Muscle layer of duodenum (tissue), 2 donors: ENCODE data around the gene MBD3L2.
"Not testable (repeated sequence)": the region's sequence is repeated elsewhere in the genome, so short reads cannot be mapped to it uniquely, and the experiment has no call there.

Source experiments
- H3K27ac ChIP-seq: one replicate; pipeline ENCODE4 v1.7.0; 2013; ENCODE audit warnings: mild to moderate bottlenecking, low read length
- H3K27me3 ChIP-seq: one replicate; pipeline ENCODE4 v1.7.0; 2013; ENCODE audit warnings: low read depth, mild to moderate bottlenecking, control low read depth, low read length
- H3K36me3 ChIP-seq, 2 donors: one replicate each; pipeline ENCODE4 v1.7.0; 2013; ENCODE audit warnings: low read length in 2 of 2, control low read depth in 1 of 2, mild to moderate bottlenecking in 1 of 2; ENCODE audit not compliant: insufficient read depth in 2 of 2, control insufficient read depth in 1 of 2
- H3K4me1 ChIP-seq, 2 donors: one replicate each; pipeline ENCODE4 v1.7.0; 2013; ENCODE audit warnings: low read length in 2 of 2, mild to moderate bottlenecking in 2 of 2, control low read depth in 1 of 2, moderate library complexity in 1 of 2; ENCODE audit not compliant: insufficient read depth in 2 of 2, control insufficient read depth in 1 of 2
- H3K4me3 ChIP-seq, 2 donors: one replicate each; pipeline ENCODE4 v1.7.0; 2013; ENCODE audit warnings: low read length in 2 of 2, low read depth in 1 of 2, mild to moderate bottlenecking in 1 of 2
- H3K9me3 ChIP-seq, 2 donors: one replicate each; pipeline ENCODE4 v1.7.0; 2013; ENCODE audit warnings: low read length in 2 of 2, control low read depth in 1 of 2, mild to moderate bottlenecking in 1 of 2; ENCODE audit not compliant: control insufficient read depth in 1 of 2
- donor health status: healthy.

Gene MBD3L2

DNA sequence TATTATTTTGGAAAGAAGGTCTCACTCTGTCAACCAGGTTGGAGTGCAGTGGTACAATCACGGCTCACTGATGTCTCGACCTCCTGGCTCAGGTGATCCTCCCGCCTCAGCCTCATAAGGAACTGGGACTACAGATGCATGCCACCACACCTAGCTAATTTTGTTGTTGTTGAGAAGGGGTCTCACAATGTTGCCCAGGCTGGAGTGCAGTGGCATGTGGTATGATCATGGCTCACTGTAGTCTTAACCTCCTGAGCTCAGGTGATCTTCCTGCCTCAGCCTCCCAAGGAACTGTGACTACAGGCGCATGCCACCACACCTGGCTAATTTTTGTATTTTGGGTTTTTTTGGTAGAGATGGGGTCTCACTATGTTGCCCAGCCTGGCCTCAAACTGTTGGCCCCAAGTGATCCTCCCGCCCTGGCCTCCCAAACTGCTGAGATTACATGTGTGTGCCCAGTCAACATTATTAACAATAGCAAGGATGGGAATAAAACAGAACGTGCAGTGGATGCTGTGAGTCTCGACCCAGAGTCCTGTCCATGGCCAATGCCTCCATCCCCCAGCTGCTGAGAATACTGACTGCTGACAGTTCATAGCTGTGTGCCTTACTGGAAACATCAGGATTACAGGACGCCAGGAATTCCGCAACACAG lies 14.8 kb downstream of the MBD3L2 start:
- Histone ChIP-seq H3K36me3 (no peaks in the 10 kb centered on the region), H3K4me1 (no peaks in the 10 kb centered on the region), H3K27ac (no peak overlapping the region), H3K9me3 (no peaks in the 10 kb centered on the region), H3K27me3 (no peaks in the 10 kb centered on the region), H3K4me3 (no peak overlapping the region)

DNA sequence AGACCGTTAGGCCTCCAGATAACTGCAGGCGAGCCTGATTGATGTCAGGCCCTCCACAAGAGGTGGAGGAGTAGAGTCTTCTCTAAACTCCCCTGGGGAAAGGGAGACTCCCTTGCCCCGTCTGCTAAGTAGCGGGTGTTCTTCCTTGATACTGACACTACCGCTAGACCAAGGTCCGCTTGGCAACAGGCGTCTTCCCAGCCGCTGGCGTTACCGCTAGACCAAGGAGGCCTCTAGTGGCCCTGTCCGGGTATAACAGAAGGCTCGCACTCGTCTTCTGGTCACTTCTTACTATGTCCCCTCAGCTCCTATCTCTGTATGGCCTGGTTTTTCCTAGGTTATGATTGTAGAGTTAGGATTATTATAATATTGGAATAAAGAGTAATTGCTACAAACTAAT lies 18.0 kb downstream of the MBD3L2 start:
- H3K4me1 ChIP-seq, result peaks cover 6 to 10% of the 10 kb centered on the region in 2 donors
- H3K4me3 ChIP-seq, H3K36me3 ChIP-seq, H3K27me3 ChIP-seq, H3K27ac ChIP-seq, H3K9me3 ChIP-seq: not testable (repeated sequence)

DNA sequence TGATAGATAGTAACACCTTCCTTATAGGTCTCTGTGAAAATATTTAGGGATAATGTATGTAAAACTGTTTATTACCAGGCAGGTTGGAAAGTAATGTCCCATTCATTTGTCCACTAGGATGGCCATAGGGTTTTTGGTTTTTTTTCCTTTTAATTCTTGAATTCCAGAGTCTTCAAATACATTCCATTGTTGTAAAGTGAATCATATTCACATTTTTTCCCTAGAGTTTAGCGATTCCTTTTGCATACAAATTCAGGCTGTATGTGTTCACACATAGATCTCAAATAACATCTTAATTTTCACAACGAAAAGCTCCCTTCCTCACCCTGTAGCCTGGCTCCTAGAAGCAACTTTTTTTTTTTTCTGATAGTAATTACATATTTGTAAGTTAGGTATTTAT lies 18.6 kb downstream of the MBD3L2 start:
- Histone ChIP-seq H3K27ac (no peak overlapping the region), H3K36me3 (peaks cover 5 to 8% of the 10 kb centered on the region in 2 donors), H3K4me3 (no peak overlapping the region)

DNA sequence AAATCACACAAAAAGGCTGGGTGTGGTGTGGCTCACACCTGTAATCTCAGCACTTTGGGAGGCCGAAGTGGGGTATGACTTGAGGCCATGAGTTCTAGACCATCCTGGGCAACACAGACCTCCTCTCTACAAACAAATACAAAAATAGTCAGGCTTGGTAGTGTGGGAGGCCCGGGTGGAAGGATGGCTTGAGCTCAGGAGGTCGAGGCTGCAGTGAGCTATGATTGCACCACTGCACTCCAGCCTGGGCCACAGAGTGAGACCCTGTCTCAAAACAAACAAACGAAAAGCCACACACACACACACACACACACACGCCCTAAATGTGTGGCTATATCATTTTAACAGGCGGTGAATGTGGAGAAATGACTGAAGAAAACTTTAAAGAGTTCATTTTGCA lies 19.5 kb downstream of the MBD3L2 start:
- H3K36me3 ChIP-seq, result peaks cover 14% of the 10 kb centered on the region in 2 donors
- H3K4me1 ChIP-seq, result peaks cover 6 to 10% of the 10 kb centered on the region in 2 donors
- peaks cover 0 to 2% of the 10 kb centered on the region in 2 donors for H3K9me3 ChIP-seq
- H3K27me3 ChIP-seq, result no peaks in the 10 kb centered on the region
- no peak overlapping the region for H3K27ac ChIP-seq
- H3K4me3 ChIP-seq, result peak overlapping the region; percentile 26 to 97

More for the DNA sequence above, 18.6 kb downstream of the MBD3L2 start:
- H3K27me3 ChIP-seq, result no peaks in the 10 kb centered on the region
- peaks cover 0 to under 1% of the 10 kb centered on the region in 2 donors for H3K9me3 ChIP-seq
- H3K4me1 ChIP-seq, result peaks cover 6 to 10% of the 10 kb centered on the region in 2 donors

DNA sequence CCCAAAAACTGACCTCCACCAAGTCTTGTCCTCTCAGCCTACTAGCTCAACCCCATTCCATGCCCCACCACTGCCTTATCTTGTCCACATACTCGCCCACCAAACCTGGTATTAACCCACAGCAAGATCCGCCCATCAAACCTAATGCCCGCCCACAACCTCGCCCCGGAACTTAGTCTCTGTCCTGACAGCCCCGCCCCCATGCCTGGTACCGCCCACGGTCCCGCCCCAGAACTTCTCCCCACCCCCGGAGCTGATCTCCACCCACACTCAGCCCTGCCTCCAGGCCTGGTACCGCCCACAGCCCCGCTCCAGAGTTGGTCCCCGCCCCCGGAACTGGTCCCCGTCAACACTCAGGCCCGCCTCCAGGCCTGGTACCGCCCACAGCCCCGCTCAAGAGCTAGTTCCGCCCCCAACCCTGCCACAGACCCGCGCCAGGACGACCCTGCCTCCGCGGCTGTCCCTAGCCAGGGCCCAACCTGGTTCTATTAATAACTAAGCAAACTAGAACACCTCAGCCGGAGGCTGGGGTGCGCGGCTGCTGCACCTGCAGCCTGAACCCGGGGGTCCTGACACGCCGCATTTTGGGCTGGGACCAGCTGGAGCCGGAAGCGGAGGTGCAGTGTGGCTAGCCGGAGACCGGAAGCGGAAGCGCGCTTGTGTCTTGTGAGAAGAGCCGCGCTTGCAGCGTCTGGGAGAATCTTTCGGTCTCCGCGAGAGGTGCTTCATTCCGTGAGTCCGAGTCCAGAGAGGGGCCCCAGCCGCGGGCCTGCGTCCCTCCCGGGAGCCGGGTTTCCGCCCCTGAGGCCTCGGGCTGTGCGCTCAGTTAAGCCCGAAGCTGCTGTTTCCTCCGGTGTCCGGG lies 20.2 kb downstream of the MBD3L2 start, which contains the start of gene ZNF557:
ZNF557 (plus strand) TSS at position 662 of the 862 bp plus-strand sequence. CDS start 5,372 bp downstream, outside the sequence.
- no peaks in the 10 kb centered on the region for H3K27me3 ChIP-seq
- peaks cover 17 to 21% of the 10 kb centered on the region in 2 donors for H3K36me3 ChIP-seq
- H3K4me3 ChIP-seq, result peak within 1 kb of the TSS; percentile 96 to 97
- peaks cover 0 to 2% of the 10 kb centered on the region in 2 donors for H3K9me3 ChIP-seq
- peak within 1 kb of the TSS; percentile 75 for H3K27ac ChIP-seq
- H3K4me1 ChIP-seq, result peaks cover 6 to 10% of the 10 kb centered on the region in 2 donors

DNA sequence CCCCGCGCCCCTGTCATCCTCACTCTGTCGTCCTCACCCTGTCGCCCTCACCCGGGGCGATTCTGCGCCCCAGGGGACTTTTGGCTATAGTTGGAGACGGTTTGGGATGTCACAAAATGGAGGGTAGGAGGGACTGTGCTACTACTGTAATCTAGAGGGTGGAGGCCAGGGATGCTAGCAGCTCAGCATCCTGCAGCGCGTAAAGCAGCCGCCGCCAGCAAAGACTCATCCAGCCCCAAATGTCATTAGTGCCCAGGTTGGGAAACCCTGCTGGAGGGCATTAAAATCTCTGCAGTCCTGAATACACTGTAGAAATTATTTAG lies 20.7 kb downstream of the MBD3L2 start:
- peak overlapping the region; percentile 96 to 97 for H3K4me3 ChIP-seq
- no peaks in the 10 kb centered on the region for H3K27me3 ChIP-seq
- peak overlapping the region; percentile 75 for H3K27ac ChIP-seq
- peaks cover 0 to 2% of the 10 kb centered on the region in 2 donors for H3K9me3 ChIP-seq
- peaks cover 6 to 10% of the 10 kb centered on the region in 2 donors for H3K4me1 ChIP-seq
- H3K36me3 ChIP-seq, result peaks cover 19 to 27% of the 10 kb centered on the region in 2 donors

DNA sequence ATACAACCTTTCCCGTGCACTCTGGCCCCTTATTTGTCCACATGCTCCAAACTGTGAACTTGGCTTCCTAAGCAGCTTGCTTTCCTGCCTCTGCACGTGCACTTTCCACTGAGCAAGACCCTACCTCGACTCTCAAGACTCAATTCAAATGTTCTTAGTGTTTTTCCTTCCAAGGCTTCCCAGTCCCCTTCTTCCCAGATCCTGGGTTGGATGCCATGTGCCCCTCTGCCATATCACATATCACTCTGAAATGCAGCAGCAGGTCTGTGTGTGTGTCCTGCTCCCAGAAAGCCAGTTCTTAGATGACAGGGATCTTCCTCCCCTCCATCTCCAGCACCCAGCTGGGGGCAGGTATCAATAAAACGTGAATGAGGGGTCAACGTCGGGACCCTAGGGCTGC lies 23.4 kb downstream of the MBD3L2 start:
- Histone ChIP-seq H3K36me3 (peaks cover 44 to 54% of the 10 kb centered on the region in 2 donors), H3K27ac (no peak overlapping the region), H3K4me1 (peaks cover 6 to 10% of the 10 kb centered on the region in 2 donors)

DNA sequence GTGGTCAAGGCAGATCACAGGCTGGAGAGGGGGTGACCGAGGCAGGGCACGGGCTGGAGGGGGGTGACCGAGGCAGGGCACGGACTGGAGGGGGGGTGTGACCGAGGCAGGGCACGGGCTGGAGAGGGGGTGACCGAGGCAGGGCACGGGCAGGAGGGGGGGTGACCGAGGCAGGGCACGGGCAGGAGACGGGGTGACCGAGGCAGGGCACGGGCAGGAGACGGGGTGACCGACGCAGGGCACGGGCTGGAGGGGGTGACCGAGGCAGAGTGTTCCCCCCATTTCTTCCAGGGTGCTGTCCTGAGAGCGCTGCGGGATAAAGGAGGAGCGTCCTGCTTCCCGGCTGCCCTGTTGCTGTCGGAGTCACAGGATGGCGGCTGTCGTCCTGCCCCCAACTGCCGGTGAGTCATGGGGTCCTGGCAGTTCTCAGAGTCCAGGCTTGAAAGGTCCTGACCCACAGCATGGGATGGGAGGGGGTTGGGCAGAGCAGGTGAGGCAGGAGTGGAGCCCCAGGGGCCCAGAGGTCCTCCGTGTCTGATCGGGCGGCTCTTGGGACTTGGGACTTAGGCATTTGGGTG lies 25.7 kb downstream of the MBD3L2 start:
- H3K9me3 ChIP-seq, result peaks cover 16 to 43% of the 10 kb centered on the region in 2 donors
- no peak overlapping the region for H3K27ac ChIP-seq
- peaks cover 6 to 10% of the 10 kb centered on the region in 2 donors for H3K4me1 ChIP-seq
- peaks cover 63 to 76% of the 10 kb centered on the region in 2 donors for H3K36me3 ChIP-seq
- H3K4me3 ChIP-seq, result peak overlapping the region in 1 of 2 donors; percentile 35
- no peaks in the 10 kb centered on the region for H3K27me3 ChIP-seq

More for the DNA sequence above, 23.4 kb downstream of the MBD3L2 start:
- no peaks in the 10 kb centered on the region for H3K27me3 ChIP-seq
- peaks cover 4 to 25% of the 10 kb centered on the region in 2 donors for H3K9me3 ChIP-seq
- no peak overlapping the region for H3K4me3 ChIP-seq

DNA sequence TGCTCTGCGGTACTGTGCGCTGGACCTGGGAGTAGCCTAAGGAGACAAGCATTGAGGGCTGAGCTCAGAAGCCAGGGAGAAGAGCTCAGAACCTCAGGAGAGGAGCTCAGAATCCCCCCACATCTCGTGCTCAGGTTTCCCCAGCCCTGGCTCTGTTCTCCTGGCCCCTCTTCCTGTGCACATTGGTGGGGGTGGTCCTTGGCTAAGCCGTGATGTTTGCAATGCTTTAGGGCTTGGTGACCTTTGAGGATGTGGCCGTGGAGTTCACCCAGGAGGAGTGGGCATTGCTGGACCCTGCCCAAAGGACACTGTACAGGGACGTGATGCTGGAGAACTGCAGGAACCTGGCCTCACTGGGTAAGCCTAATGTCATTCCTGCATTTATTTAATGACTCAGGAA lies 27.0 kb downstream of the MBD3L2 start:
- H3K36me3 ChIP-seq, result peaks cover 75 to 90% of the 10 kb centered on the region in 2 donors

DNA sequence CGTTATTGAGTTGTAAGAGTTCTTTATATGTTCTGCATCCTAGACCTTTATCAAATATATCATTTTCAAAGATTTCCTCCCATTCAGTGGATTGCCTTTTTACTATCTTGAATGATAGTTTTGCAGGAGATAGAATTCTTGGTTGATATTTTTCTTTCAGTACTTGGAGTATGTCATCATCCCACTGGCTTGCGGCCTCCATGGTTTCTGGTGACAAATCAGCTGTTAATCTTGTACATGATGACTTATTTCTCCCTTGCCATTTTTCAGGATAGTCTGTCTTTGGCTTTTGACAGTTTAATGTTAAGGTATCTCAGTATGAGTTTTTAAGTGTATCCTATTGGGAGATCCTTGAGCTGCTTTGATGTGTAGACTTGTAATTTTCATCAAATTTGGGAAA lies 28.9 kb downstream of the MBD3L2 start:
- H3K9me3 ChIP-seq, result peaks cover 45 to 73% of the 10 kb centered on the region in 2 donors
- H3K4me3 ChIP-seq, result peak overlapping the region in 1 of 2 donors; percentile 50
- H3K36me3 ChIP-seq, result peaks cover 84 to 100% of the 10 kb centered on the region in 2 donors
- H3K27me3 ChIP-seq, result no peaks in the 10 kb centered on the region
- H3K4me1 ChIP-seq, result no peaks in the 10 kb centered on the region
- H3K27ac ChIP-seq, result no peak overlapping the region

More for the DNA sequence above, 27.0 kb downstream of the MBD3L2 start:
- H3K27me3 ChIP-seq, result no peaks in the 10 kb centered on the region
- peak overlapping the region in 1 of 2 donors; percentile 40 for H3K4me3 ChIP-seq
- H3K9me3 ChIP-seq, result peaks cover 27 to 56% of the 10 kb centered on the region in 2 donors
- H3K27ac ChIP-seq, result no peak overlapping the region
- no peaks in the 10 kb centered on the region for H3K4me1 ChIP-seq
